SK-N-SH (cell line): ENCODE results near the gene SOD3. TPM values are rescaled to one million over a fixed set of nuclear protein-coding genes. Genes with fewer than 3 reads are reported as not detected.
A peak's percentile ranks its signal among the peaks of the same experiment; 100 is the strongest.

Experiments
- CTCF ChIA-PET: fragments of 300-600, 350-600 bp; formaldehyde crosslinking; extraction: SDS; loops from one replicate; lab custom pipeline; 2021; lab: Yijun Ruan, JAX
- POLR2A ChIA-PET: fragments of 350-600 bp; sonication (Branson Sonifier 250); formaldehyde crosslinking; extraction: SDS; loops from one replicate; lab custom pipeline; 2020; ENCODE audit warnings: antibody characterized with exemption, inconsistent platforms; lab: Yijun Ruan, JAX
- DNase-seq: peaks from one replicate; pipeline ENCODE4 v3.0.0; 2012
- H2AFZ ChIP-seq: fragments of 200-600 bp; sonication (generic); 2 replicates; pipeline ENCODE4 v1.8.1; 2016; ENCODE audit warnings: antibody characterized with exemption, mild to moderate bottlenecking, low read depth
- H3F3A ChIP-seq: fragments of 200-600 bp; sonication (generic); replicated peaks from 2 replicates; pipeline ENCODE3; 2016; ENCODE audit warnings: antibody characterized with exemption, mild to moderate bottlenecking; ENCODE audit not compliant: insufficient read depth
- H3K27ac ChIP-seq, 2 experiments: fragments of 200-500 bp in 1 of 2; fragments of 200-600 bp in 1 of 2; sonication (Bioruptor generic) in 1 of 2; sonication (generic), shearing (Covaris generic) in 1 of 2; 2 replicates each; pipeline versions ENCODE4 v1.5.1 to v1.6.1; 2014 to 2016; ENCODE audit warnings: low read depth in 2 of 2, inconsistent platforms in 1 of 2, low read length in 1 of 2, mild to moderate bottlenecking in 1 of 2, mixed read lengths in 1 of 2
- H3K27me3 ChIP-seq: fragments of 200-600 bp; sonication (generic), shearing (Covaris generic); 2 replicates; pipeline ENCODE4 v1.6.1; 2016; ENCODE audit warnings: mixed run types; ENCODE audit not compliant: insufficient read depth
- H3K36me3 ChIP-seq, 2 experiments: fragments of 200-500 bp in 1 of 2; fragments of 200-600 bp in 1 of 2; sonication (Bioruptor generic) in 1 of 2; sonication (generic) in 1 of 2; replicated peaks in 1 of 2; 2 replicates each; pipeline versions ENCODE3 to v1.5.1; 2014 to 2016; ENCODE audit warnings: low read length in 1 of 2, mild to moderate bottlenecking in 1 of 2; ENCODE audit not compliant: insufficient read depth in 2 of 2, control insufficient read depth in 1 of 2
- H3K4me1 ChIP-seq, 2 experiments: fragments of 200-500 bp in 1 of 2; fragments of 200-600 bp in 1 of 2; sonication (Bioruptor generic) in 1 of 2; sonication (generic), shearing (Covaris generic) in 1 of 2; 2 replicates each; pipeline versions ENCODE4 v1.5.1 to v1.6.1; 2014 to 2016; ENCODE audit warnings: low read depth in 1 of 2, low read length in 1 of 2, mixed run types in 1 of 2; ENCODE audit not compliant: insufficient read depth in 2 of 2, control insufficient read depth in 1 of 2
- H3K4me2 ChIP-seq: fragments of 200-600 bp; sonication (generic), shearing (Covaris generic); 2 replicates; pipeline ENCODE4 v1.6.1; 2017; ENCODE audit warnings: mixed run types
- H3K4me3 ChIP-seq, 2 experiments: fragments of 200-500 bp in 1 of 2; fragments of 200-600 bp in 1 of 2; sonication (Bioruptor generic) in 1 of 2; sonication (generic), shearing (Covaris generic) in 1 of 2; 2 replicates each; pipeline versions ENCODE4 v1.5.1 to v1.8.1; 2014 to 2016; ENCODE audit warnings: low read depth in 2 of 2, inconsistent platforms in 1 of 2, low read length in 1 of 2, mild to moderate bottlenecking in 1 of 2, mixed read lengths in 1 of 2, moderate library complexity in 1 of 2
- H3K79me2 ChIP-seq: fragments of 200-600 bp; sonication (generic); 2 replicates; pipeline ENCODE4 v1.8.1; 2017; ENCODE audit warnings: mild to moderate bottlenecking; ENCODE audit not compliant: insufficient read depth
- H3K9ac ChIP-seq: fragments of 200-600 bp; sonication (generic); 2 replicates; pipeline ENCODE4 v1.6.1; 2017; ENCODE audit warnings: mixed run types
- H3K9me2 ChIP-seq: fragments of 200-600 bp; sonication (generic); 2 replicates; pipeline ENCODE4 v1.6.1; 2017; ENCODE audit warnings: mixed run types
- H3K9me3 ChIP-seq: fragments of 200-600 bp; sonication (generic); 2 replicates; pipeline ENCODE4 v1.6.1; 2017; ENCODE audit warnings: mixed run types, mild to moderate bottlenecking, moderate library complexity
- H4K20me1 ChIP-seq: fragments of 200-600 bp; sonication (generic); 2 replicates; pipeline ENCODE4 v1.6.1; 2017; ENCODE audit warnings: mild to moderate bottlenecking, mixed run types; ENCODE audit not compliant: insufficient read depth
- ELF1 ChIP-seq: IDR thresholded peaks from 2 replicates; pipeline ENCODE4 v1.4.0; 2012
- EP300 ChIP-seq, 2 experiments: IDR thresholded peaks; 2 replicates each; pipeline versions ENCODE4 v1.4.0 to v1.6.1; 2012; ENCODE audit warnings: borderline replicate concordance in 1 of 2, low read depth in 1 of 2, low read length in 1 of 2
- EZH2phosphoT487 ChIP-seq: fragments of 200-600 bp; sonication (generic); IDR thresholded peaks from 2 replicates; pipeline ENCODE4 v1.6.1; 2017; ENCODE audit warnings: low read depth, mixed run types, mild to moderate bottlenecking, antibody characterized with exemption, moderate library complexity, borderline replicate concordance
- FOSL2 ChIP-seq: IDR thresholded peaks from 2 replicates; pipeline ENCODE4 v1.4.0; 2012; ENCODE audit warnings: low read depth, mild to moderate bottlenecking, moderate library complexity, borderline replicate concordance
- FOXJ3 ChIP-seq: sonication (generic); formaldehyde crosslinking; IDR thresholded peaks from 2 replicates; pipeline ENCODE4 v1.5.1; 2020; ENCODE audit warnings: mild to moderate bottlenecking, missing genetic modification reagents
- GABPA ChIP-seq: IDR thresholded peaks from 2 replicates; pipeline ENCODE4 v1.4.0; 2012; ENCODE audit warnings: low read depth, mild to moderate bottlenecking
- IRF3 ChIP-seq: fragments of 150-350 bp; IDR thresholded peaks from 2 replicates; pipeline ENCODE4 v1.6.1; 2016; ENCODE audit warnings: mild to moderate bottlenecking, low read depth, low read length
- MAX ChIP-seq: IDR thresholded peaks from 2 replicates; pipeline ENCODE4 v1.4.0; 2012; ENCODE audit warnings: low read depth
- MEF2A ChIP-seq: IDR thresholded peaks from 2 replicates; pipeline ENCODE4 v1.4.0; 2012; ENCODE audit warnings: low read depth, borderline replicate concordance
- NRF1 ChIP-seq: IDR thresholded peaks from 2 replicates; pipeline ENCODE4 v1.6.1; 2012; ENCODE audit warnings: low read depth, mild to moderate bottlenecking, low read length
- POLR2AphosphoS5 ChIP-seq: IDR thresholded peaks from 2 replicates; pipeline ENCODE4 v1.6.1; 2012; ENCODE audit warnings: low read depth, low read length
- RAD21 ChIP-seq: IDR thresholded peaks from 2 replicates; pipeline ENCODE4 v1.6.1; 2012; ENCODE audit warnings: mild to moderate bottlenecking, low read length
- RCOR1 ChIP-seq: fragments of 150-350 bp; IDR thresholded peaks from 2 replicates; pipeline ENCODE4 v1.6.1; 2017; ENCODE audit warnings: antibody characterized with exemption, low read length
- RXRA ChIP-seq: IDR thresholded peaks from 2 replicates; pipeline ENCODE4 v1.4.0; 2012; ENCODE audit warnings: low read depth, mild to moderate bottlenecking, borderline replicate concordance
- SMC3 ChIP-seq: IDR thresholded peaks from 2 replicates; pipeline ENCODE4 v1.6.1; 2012; ENCODE audit warnings: low read depth, low read length, improper control_type of control experiment
- TEAD4 ChIP-seq: IDR thresholded peaks from 2 replicates; pipeline ENCODE4 v1.4.0; 2012; ENCODE audit warnings: mild to moderate bottlenecking, borderline replicate concordance; ENCODE audit not compliant: insufficient read depth
- YY1 ChIP-seq: IDR thresholded peaks from 2 replicates; pipeline ENCODE4 v1.4.0; 2012; ENCODE audit warnings: low read depth, mild to moderate bottlenecking
- WGBS: methylation state at CpG from one replicate; pipeline ENCODE4 v1.1.6; 2017; ENCODE audit warnings: low lambda C conversion rate; 5-methylcytosine and 5-hydroxymethylcytosine counted together
- polyA plus RNA-seq, 3 experiments: library from polyadenylated mRNA; depleted of rRNA; stranded (reverse); fragments of >200 nt; gene quantifications; 2 replicates each; pipeline ENCODE4 v1.2.3, GENCODE V29; 2012
- TF ChIP-seq, protein P1 (sequence below): IDR thresholded peaks from 2 replicates; pipeline ENCODE4 v1.4.0; 2012; ENCODE audit warnings: low read depth, borderline replicate concordance
- TF ChIP-seq, protein P2 (sequence below): IDR thresholded peaks from 2 replicates; pipeline ENCODE4 v1.4.0; 2012; ENCODE audit warnings: low read depth, borderline replicate concordance
- TF ChIP-seq, protein P3 (sequence below): IDR thresholded peaks from 2 replicates; pipeline ENCODE4; 2012

Gene SOD3
- polyA plus RNA-seq, 1 of the 3 experiments (the other 2 are of a cell fraction), result 21.6 TPM

- H3K4me2 ChIP-seq, result no peak overlapping the region
- H3K36me3 ChIP-seq, result no peaks in the 10 kb centered on the region
- H3K4me1 ChIP-seq, result peaks cover 0 to 6% of the 10 kb centered on the region in 2 experiments; a peak in 2 of 4 replicates
- H2AFZ ChIP-seq, result no peak overlapping the region
- ChIA-PET CTCF (no interaction called here), POLR2A (no interaction called here)
- DNase-seq, result no peak
- H3K9ac ChIP-seq, result no peak overlapping the region
- H3K9me2 ChIP-seq, result no peaks in the 10 kb centered on the region
- H3K27me3 ChIP-seq, result no peaks in the 10 kb centered on the region
- H3K4me3 ChIP-seq, result no peak overlapping the region
- H4K20me1 ChIP-seq, result no peaks in the 10 kb centered on the region
- peaks cover 12% of the 10 kb centered on the region for H3K9me3 ChIP-seq
- no peak for TF ChIP-seq RXRA
- TF ChIP-seq, protein P1, sequence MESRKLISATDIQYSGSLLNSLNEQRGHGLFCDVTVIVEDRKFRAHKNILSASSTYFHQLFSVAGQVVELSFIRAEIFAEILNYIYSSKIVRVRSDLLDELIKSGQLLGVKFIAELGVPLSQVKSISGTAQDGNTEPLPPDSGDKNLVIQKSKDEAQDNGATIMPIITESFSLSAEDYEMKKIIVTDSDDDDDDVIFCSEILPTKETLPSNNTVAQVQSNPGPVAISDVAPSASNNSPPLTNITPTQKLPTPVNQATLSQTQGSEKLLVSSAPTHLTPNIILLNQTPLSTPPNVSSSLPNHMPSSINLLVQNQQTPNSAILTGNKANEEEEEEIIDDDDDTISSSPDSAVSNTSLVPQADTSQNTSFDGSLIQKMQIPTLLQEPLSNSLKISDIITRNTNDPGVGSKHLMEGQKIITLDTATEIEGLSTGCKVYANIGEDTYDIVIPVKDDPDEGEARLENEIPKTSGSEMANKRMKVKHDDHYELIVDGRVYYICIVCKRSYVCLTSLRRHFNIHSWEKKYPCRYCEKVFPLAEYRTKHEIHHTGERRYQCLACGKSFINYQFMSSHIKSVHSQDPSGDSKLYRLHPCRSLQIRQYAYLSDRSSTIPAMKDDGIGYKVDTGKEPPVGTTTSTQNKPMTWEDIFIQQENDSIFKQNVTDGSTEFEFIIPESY, result no peak
- no peak for TF ChIP-seq RAD21
- no peak for TF ChIP-seq SMC3
- no peak for TF ChIP-seq YY1
- 59% methylated on average over 3 of the region's 3 CpGs for WGBS
- no peaks in the 10 kb centered on the region for H3K79me2 ChIP-seq
- H3F3A ChIP-seq, result peaks cover 25% of the 10 kb centered on the region
- no peak overlapping the region for H3K27ac ChIP-seq
Measured at GRCh38 chr4:24751926-24752539, 43.3 kb upstream of the SOD3 start.

DNA sequence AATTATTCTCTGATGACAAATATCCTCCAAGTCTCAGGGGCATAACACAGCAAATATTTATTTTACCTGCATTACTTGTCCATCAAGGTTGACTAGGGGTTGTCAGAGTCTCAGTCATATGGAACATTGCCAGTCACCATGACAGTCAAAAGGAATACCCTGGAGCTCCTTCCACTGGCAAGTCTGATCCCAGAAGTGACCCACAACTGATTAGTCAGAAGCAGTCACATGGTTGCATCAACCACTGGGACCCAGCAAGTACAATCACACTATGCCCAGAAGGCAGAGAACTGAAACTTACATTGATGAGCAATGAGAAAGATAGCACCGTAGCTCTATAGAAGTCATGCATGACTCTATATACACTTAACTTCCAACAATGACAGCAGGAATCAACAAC is 41.9 kb upstream of the SOD3 start:
- 0% methylated on average over 1 of the region's 1 CpG for WGBS
- CTCF ChIA-PET, result no interaction called here
- H3K4me1 ChIP-seq, result peaks cover 0 to 1% of the 10 kb centered on the region in 2 experiments; a peak in 2 of 4 replicates
- H3K27ac ChIP-seq, result no peak overlapping the region
- H2AFZ ChIP-seq, result no peak overlapping the region
- no peaks in the 10 kb centered on the region for H4K20me1 ChIP-seq
- no peaks in the 10 kb centered on the region for H3K36me3 ChIP-seq
- H3K9me2 ChIP-seq, result no peaks in the 10 kb centered on the region
- DNase-seq, result no peak
- peaks cover 20% of the 10 kb centered on the region for H3K9me3 ChIP-seq
- POLR2A ChIA-PET, result no interaction called here
- peaks cover 12% of the 10 kb centered on the region for H3F3A ChIP-seq
- no peak overlapping the region for H3K9ac ChIP-seq
- no peak for TF ChIP-seq MEF2A
- TF ChIP-seq IRF3, result no peak
- TF ChIP-seq ELF1, result no peak
- no peak for TF ChIP-seq MAX
- TF ChIP-seq SMC3, result no peak
- no peak for TF ChIP-seq TEAD4
- TF ChIP-seq NRF1, result no peak
- no peak for TF ChIP-seq POLR2AphosphoS5
- TF ChIP-seq RCOR1, result no peak
- TF ChIP-seq, protein P2, sequence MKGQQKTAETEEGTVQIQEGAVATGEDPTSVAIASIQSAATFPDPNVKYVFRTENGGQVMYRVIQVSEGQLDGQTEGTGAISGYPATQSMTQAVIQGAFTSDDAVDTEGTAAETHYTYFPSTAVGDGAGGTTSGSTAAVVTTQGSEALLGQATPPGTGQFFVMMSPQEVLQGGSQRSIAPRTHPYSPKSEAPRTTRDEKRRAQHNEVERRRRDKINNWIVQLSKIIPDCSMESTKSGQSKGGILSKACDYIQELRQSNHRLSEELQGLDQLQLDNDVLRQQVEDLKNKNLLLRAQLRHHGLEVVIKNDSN, result 0 out of 2 replicates have a peak, but pooled peaks have one; percentile 24
- no peak for TF ChIP-seq FOXJ3 (CRISPR knock-in tag)
- TF ChIP-seq EP300 (IDR thresholded peaks at IDR 0.05; ENCODE audit: borderline replicate concordance in 1 of 2, low read depth in 1 of 2, low read length in 1 of 2), result no peak
- TF ChIP-seq, protein P3, sequence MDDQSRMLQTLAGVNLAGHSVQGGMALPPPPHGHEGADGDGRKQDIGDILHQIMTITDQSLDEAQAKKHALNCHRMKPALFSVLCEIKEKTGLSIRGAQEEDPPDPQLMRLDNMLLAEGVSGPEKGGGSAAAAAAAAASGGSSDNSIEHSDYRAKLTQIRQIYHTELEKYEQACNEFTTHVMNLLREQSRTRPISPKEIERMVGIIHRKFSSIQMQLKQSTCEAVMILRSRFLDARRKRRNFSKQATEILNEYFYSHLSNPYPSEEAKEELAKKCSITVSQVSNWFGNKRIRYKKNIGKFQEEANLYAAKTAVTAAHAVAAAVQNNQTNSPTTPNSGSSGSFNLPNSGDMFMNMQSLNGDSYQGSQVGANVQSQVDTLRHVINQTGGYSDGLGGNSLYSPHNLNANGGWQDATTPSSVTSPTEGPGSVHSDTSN, result peak; percentile 9; the same call in 1 of the 2 replicates
- no peak for TF ChIP-seq GABPA
- TF ChIP-seq YY1, result no peak
- TF ChIP-seq FOSL2, result no peak
- TF ChIP-seq EZH2phosphoT487, result no peak
- no peak overlapping the region for H3K4me3 ChIP-seq
- H3K79me2 ChIP-seq, result no peaks in the 10 kb centered on the region
- no peaks in the 10 kb centered on the region for H3K27me3 ChIP-seq
- no peak overlapping the region for H3K4me2 ChIP-seq
